Lung microvascular endothelial cell (primary cell): ENCODE measurements around the gene SLC16A13. TPM values are rescaled to one million over a fixed set of nuclear protein-coding genes. Genes with fewer than 3 reads are reported as not detected.
"Not testable (repeated sequence)": the region's sequence is repeated elsewhere in the genome, so short reads cannot be mapped to it uniquely, and the experiment has no call there.

Experiments used
- DNase-seq, 2 donors: peaks; one replicate each; pipeline versions ENCODE4 v3.0.0 to v3.0.0-alpha.2; 2010; ENCODE audit warnings: low read depth in 2 of 2
- total RNA-seq: library from RNA; depleted of rRNA; stranded (reverse); fragments of >200 nt; gene quantifications from 2 replicates; pipeline ENCODE4 v1.2.1, GENCODE V29; 2014

The SLC16A13 gene, protein sequence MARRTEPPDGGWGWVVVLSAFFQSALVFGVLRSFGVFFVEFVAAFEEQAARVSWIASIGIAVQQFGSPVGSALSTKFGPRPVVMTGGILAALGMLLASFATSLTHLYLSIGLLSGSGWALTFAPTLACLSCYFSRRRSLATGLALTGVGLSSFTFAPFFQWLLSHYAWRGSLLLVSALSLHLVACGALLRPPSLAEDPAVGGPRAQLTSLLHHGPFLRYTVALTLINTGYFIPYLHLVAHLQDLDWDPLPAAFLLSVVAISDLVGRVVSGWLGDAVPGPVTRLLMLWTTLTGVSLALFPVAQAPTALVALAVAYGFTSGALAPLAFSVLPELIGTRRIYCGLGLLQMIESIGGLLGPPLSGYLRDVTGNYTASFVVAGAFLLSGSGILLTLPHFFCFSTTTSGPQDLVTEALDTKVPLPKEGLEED
- 1.3 and 2.4 TPM in 2 replicates for total RNA-seq

GRCh38 chr17:7035591-7036368 is at the start of gene SLC16A13:
Gene SLC16A13 (plus strand): TSS chr17:7036015. CDS start chr17:7036383, 368 bp downstream.
- DNase-seq, result peak; percentile 97 to 98

- peak; percentile 48 to 59 for DNase-seq
Observed at GRCh38 chr17:6986676-6987075, 49.1 kb upstream of the SLC16A13 start.

- no peak for DNase-seq
Observed at GRCh38 chr17:6989779-6990178, 46.0 kb upstream of the SLC16A13 start.

- DNase-seq, result not testable (repeated sequence)
Observed at GRCh38 chr17:6993613-6994056, 42.2 kb upstream of the SLC16A13 start.

DNA sequence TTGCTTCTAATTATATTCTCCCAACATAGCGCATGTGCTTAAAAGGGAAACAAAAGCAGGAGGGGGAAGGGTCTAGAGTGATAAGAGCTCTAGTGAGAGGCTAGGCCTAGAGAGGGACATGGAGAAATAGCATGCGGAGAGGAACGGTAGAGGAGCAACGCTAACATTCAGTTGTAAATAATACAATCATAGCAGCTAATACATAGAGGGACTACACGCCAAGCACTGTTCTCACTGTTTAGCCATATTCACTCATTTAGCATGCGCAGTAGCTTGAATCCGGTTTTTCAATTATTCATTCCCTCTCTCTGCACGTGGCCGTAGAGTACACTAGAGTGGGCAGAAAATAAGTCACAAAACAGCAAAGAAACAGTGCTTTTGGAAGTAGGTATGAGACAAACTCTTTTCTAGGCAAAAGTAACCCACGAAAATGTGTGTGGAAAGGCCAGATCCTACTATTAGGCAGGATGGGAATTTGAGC is 41.7 kb upstream of the SLC16A13 start:
- no peak for DNase-seq

DNA sequence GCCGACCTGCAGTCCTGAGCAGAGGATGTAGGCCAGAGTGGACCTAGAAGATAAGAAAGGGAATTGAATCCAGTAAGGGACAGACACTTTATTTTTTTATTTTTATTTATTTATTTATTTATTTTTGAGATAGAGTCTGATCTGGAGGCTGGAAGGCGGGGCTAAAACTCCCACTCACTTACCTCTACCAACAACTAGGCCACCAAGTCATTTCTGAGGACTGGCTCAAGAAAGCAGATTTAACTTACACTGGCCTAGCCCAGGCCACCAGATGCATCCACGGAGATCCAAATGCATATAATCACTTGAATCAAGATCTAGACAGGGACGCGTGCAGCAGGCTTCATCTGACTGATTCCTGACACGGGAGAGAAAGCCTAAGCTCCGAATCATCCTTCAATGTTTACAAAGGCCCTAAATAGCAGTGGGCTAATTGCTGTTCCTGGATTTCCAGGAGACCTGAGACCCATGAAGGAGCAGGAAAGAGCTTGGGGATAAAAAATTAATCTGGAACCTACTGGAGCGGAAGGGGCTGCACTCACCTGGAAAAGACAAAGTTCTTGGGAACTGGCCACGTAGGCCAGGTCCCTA is 41.1 kb upstream of the SLC16A13 start:
- no peak for DNase-seq

DNA sequence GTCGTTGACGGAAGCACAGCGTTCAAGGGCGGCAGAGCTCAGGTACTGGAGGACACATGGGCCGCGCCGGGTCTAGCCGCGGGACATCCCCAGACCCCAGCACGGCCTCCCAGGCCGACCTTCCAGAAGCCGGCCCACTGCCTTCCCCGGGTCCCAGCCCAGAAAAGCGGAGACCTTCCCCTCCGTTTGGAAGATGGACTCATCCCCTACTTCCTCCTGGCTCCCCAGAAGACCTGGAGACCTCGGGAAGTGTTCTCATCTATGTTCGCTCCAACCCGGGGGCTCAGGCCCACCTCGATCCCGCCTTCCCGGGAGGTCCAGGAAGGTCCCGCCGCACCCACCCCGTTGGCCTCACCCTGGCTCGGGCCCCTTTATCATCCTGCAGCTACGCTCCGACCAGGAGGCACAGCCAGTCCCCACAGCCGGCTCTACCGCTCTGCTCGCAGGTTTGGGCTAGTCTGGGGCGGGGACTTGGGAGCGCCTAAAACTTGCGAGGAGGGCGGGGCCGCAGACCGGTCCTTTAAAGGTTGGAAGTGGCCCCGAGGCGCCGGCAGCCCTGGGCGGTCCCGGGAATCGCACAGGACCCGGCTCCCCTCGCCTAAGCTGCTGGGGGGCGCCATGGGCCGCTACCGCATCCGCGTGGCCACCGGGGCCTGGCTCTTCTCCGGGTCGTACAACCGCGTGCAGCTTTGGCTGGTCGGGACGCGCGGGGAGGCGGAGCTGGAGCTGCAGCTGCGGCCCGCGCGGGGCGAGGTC is 40.1 kb upstream of the SLC16A13 start, which contains the start of gene ALOX12:
ALOX12 (plus strand) TSS at position 550 of the 756 bp plus-strand sequence; CDS start at position 619, 69 bp downstream.
- DNase-seq, result no peak

- DNase-seq, result no peak
Observed at GRCh38 chr17:6996256-6997011, 39.4 kb upstream of the SLC16A13 start.

GRCh38 chr17:6997171-6997570 is 38.6 kb upstream of the SLC16A13 start:
- no peak for DNase-seq

GRCh38 chr17:6998855-6999508 is 36.8 kb upstream of the SLC16A13 start:
- DNase-seq, result no peak

- DNase-seq, result peak; percentile 66 to 76
Observed at GRCh38 chr17:7001318-7001961, 34.4 kb upstream of the SLC16A13 start.

GRCh38 chr17:7002288-7003047 is 33.3 kb upstream of the SLC16A13 start:
- DNase-seq, result no peak

- no peak for DNase-seq
Observed at GRCh38 chr17:7003745-7004144, 32.1 kb upstream of the SLC16A13 start.

GRCh38 chr17:7004398-7005253 is 31.2 kb upstream of the SLC16A13 start:
- DNase-seq, result peak; percentile 64 to 78

- DNase-seq, result no peak
Observed at GRCh38 chr17:7005716-7006115, 30.1 kb upstream of the SLC16A13 start.

DNA sequence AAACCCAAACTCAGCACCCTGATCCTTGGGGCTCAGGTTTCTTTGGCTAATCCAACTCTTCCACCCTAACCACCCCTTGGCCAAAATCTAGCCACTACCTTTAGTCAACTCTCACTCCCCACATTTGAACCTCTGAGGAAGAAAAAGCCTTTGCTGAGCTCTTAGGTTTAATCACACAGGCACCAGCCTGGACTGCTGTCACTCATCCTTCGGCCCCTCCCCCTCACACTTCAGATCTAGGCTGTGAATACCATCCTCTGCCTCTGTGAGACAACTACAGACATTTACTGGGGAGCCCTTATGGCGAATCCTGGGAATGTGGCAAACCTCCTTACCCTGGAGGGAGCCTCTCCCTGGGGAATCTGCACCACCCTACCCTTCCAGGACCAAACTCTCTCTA is 28.7 kb upstream of the SLC16A13 start:
- DNase-seq, result no peak

DNA sequence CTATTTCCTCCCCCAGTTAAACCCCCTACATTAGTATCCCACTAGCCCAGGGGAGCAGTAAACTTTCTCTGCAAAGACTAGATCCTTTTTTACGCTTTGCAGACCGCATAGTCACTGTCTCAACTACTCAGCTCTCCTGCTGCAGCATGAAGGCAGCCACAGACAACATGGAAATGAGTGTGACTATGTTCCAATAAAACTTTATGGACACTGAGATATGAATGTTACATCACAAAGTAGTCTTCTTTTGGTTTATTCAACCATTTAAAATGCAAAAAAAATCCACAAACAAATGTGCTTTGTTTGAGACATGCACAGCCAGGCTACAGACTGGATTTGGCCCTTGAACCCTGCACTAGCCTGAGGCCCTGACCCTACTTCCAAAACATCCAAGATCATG is 25.3 kb upstream of the SLC16A13 start:
- DNase-seq, result no peak

DNA sequence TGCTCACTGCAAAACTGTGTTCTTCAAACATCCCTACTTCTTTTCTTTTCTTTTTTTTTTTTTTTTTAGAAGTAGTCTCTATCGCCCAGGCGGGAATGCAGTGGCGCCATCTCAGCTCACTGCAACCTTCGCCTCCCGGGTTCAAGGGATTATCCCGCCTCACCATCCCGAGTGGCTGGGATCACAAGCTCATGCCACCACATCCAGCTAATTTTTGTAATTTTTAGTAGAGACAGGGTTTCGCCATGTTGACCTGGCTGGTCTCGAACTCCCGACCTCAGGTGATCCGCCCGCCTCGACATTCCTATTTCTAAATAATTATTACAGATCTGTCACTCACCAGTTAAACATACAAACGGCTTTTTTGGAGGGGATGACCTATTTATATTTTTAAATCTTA is 24.4 kb upstream of the SLC16A13 start:
- no peak for DNase-seq
